ENCODE measurements around the gene LAMB4. TPM values are rescaled to one million over a fixed set of nuclear protein-coding genes. Genes with fewer than 3 reads are reported as not detected.

Gene LAMB4
- total and polyA plus RNA-seq, 2 of the 4 experiments (the other 2 are of a cell fraction): 0.12 to 0.18 TPM

DNA sequence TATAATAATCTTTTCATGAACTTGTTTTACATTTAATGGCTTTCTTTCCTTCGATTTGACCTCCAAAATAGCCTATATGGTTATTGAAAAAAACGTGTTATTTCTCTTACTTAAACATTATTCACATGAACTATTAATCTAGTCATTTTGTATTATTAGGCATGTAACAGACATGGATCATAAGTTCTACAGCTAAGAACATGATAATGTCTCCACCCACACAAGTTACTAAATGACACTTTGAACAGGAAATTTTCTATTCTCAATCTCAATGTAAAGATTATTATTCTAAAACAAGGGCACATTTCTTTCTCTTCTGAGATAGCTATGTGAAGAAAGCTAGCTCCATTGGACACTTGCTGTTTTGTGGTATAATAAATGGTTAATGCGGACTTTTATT is 10.0 kb downstream of the LAMB4 start:
- Histone ChIP-seq H4K5ac (ENCODE audit: low read depth, low read length) (no peak overlapping the region), H3K18ac (ENCODE audit: low read depth, low read length) (no peak overlapping the region; the same call in 1 of the 2 replicates), H3K27me3 (ENCODE audit: control insufficient read depth, insufficient read depth, low read length) (no peaks in the 10 kb centered on the region), H3K9me3 (ENCODE audit: control insufficient read depth, insufficient read depth, low read length) (no peaks in the 10 kb centered on the region), H3K14ac (replicated peaks; ENCODE audit: low read depth, low read length) (no peak overlapping the region), H3K9ac (ENCODE audit: low read depth, low read length) (no peak overlapping the region), H2BK5ac (ENCODE audit: low read depth, low read length, poor library complexity, severe bottlenecking) (no peak overlapping the region), H4K20me1 (ENCODE audit: insufficient read depth, low read length) (no peaks in the 10 kb centered on the region), H3K27ac (ENCODE audit: insufficient read depth, low read length) (no peak overlapping the region), H2BK120ac (ENCODE audit: low read depth, low read length) (no peak overlapping the region), H3K36me3 (ENCODE audit: control insufficient read depth, insufficient read depth, low read length) (no peaks in the 10 kb centered on the region), H2BK15ac (ENCODE audit: low read depth, low read length) (no peak overlapping the region), H3K79me1 (ENCODE audit: low read depth in 1 of 2, low read length in 2 of 2) (no peaks in the 10 kb centered on the region), H4K91ac (ENCODE audit: insufficient read depth, low read depth, low read length) (no peak overlapping the region), H3K56ac (ENCODE audit: extremely low read depth, insufficient read depth, low read length) (no peak overlapping the region), H2BK20ac (ENCODE audit: low read depth, low read length) (no peak overlapping the region), H3K4me1 (ENCODE audit: control insufficient read depth, insufficient read depth, low read length) (no peaks in the 10 kb centered on the region; the same call in 1 of the 2 replicates), H3K4me3 (ENCODE audit: insufficient read depth, low read depth, low read length) (no peak overlapping the region), H3K23ac (ENCODE audit: low read depth, low read length) (no peak overlapping the region), H2AFZ (replicated peaks; ENCODE audit: low read length, poor library complexity) (no peak overlapping the region), H3K4ac (ENCODE audit: low read depth, low read length) (no peak overlapping the region; the same call in 1 of the 2 replicates), H2AK5ac (ENCODE audit: low read depth, low read length) (no peak overlapping the region), H4K8ac (ENCODE audit: low read depth in 2 of 2, low read length in 2 of 2) (no peak overlapping the region), H3K9me1 (ENCODE audit: insufficient read depth, low read length) (no peaks in the 10 kb centered on the region), H3K4me2 (ENCODE audit: low read depth, low read length) (no peak overlapping the region), H2AK9ac (replicated peaks; ENCODE audit: low read depth, low read length, poor library complexity) (no peak overlapping the region)
- POLR2A ChIA-PET (ENCODE audit: unreplicated experiment): no interaction called here
- intact Hi-C loops (cut with micrococcal nuclease) (no loop called here), dilution Hi-C loops (cut with HindIII; ENCODE audit: low sequenced_read_pairs, unreplicated experiment) (no loop called here), in situ Hi-C loops (cut with MboI; ENCODE audit: low sequenced_read_pairs) (no loop called here)
- ATAC-seq (ENCODE audit: low read depth): no peak
- BruUV-seq (replicated peaks): no TSS peak
- CTCF ChIA-PET: no interaction called here
- DNase-seq: no peak
- TF ChIP-seq FOS (IDR thresholded peaks at IDR 0.05; ENCODE audit: low read depth, low read length): no peak
- TF ChIP-seq ELK1 (IDR thresholded peaks at IDR 0.05; ENCODE audit: borderline replicate concordance, low read depth, low read length): no peak
- WGBS, 2 experiments (ENCODE audit: extremely low coverage in 2 of 2, insufficient read length in 1 of 2): no CpG with 5 or more reads among the region's 3 CpGs
